B cell (primary cell): Measurements from ENCODE around the gene SLC27A5.

Source experiments
- CTCF ChIP-seq: fragments of 200-600 bp; IDR thresholded peaks from one replicate; pipeline ENCODE4 v1.8.0; 2022; ENCODE audit warnings: antibody characterized with exemption, mild to moderate bottlenecking
- EZH2 ChIP-seq: IDR thresholded peaks from 2 replicates; pipeline ENCODE4 v1.6.1; 2012; ENCODE audit warnings: borderline replicate concordance, low read depth, mild to moderate bottlenecking, moderate library complexity, low read length; ENCODE audit not compliant: insufficient read depth, poor library complexity, severe bottlenecking

DNA sequence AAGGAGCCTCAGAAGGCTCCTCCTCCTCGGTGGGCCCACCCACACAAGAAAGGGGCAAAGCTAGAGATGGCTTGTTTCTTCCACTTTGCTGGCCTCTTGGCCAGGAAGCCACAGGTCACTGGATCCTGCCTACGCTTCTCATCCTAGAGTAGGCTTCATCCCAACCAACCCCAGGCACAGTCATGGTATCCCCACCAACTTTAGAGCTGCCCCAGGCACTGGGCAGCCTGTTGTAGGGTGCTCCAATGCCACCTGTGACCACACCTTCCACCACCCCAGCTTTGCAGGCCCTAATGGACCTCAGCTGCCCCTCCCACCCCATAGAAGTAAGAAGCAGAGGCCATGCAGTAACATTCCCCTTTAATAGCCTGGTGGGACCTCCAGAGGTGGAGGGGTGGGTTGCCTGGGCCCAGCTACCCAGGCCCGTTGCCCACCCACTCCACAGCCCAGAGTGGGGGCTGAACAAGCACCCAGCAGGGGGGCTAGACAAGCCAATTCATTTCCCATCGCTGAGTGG lies 43.6 kb upstream of the SLC27A5 start:
- TF ChIP-seq EZH2 (no peak), CTCF (no peak)
